Measurements from ENCODE around the gene WDR72. TPM values are rescaled to one million over a fixed set of nuclear protein-coding genes. Genes with fewer than 3 reads are reported as not detected.

WDR72 gene
- polyA plus RNA-seq, 1 donor from 2014 or later, result 0.05 TPM

GRCh38 chr15:53670701-53671100 lies 88.8 kb downstream of the WDR72 start:
- TF ChIP-seq, protein P1, sequence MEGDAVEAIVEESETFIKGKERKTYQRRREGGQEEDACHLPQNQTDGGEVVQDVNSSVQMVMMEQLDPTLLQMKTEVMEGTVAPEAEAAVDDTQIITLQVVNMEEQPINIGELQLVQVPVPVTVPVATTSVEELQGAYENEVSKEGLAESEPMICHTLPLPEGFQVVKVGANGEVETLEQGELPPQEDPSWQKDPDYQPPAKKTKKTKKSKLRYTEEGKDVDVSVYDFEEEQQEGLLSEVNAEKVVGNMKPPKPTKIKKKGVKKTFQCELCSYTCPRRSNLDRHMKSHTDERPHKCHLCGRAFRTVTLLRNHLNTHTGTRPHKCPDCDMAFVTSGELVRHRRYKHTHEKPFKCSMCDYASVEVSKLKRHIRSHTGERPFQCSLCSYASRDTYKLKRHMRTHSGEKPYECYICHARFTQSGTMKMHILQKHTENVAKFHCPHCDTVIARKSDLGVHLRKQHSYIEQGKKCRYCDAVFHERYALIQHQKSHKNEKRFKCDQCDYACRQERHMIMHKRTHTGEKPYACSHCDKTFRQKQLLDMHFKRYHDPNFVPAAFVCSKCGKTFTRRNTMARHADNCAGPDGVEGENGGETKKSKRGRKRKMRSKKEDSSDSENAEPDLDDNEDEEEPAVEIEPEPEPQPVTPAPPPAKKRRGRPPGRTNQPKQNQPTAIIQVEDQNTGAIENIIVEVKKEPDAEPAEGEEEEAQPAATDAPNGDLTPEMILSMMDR (IDR thresholded peaks at IDR 0.05; ENCODE audit: poor library complexity, severe bottlenecking), result no peak
- no peak for TF ChIP-seq SMC3 (conservative IDR thresholded peaks at IDR 0.05; ENCODE audit: poor library complexity)
- TF ChIP-seq MXI1 (conservative IDR thresholded peaks at IDR 0.05; ENCODE audit: poor library complexity, severe bottlenecking), result no peak
- TF ChIP-seq POLR2AphosphoS5 (IDR thresholded peaks at IDR 0.05), result no peak
- no peak for TF ChIP-seq RAD21 (conservative IDR thresholded peaks at IDR 0.05)
- TF ChIP-seq TAF1 (IDR thresholded peaks at IDR 0.05; ENCODE audit: low read depth), result no peak
- TF ChIP-seq, protein P2, sequence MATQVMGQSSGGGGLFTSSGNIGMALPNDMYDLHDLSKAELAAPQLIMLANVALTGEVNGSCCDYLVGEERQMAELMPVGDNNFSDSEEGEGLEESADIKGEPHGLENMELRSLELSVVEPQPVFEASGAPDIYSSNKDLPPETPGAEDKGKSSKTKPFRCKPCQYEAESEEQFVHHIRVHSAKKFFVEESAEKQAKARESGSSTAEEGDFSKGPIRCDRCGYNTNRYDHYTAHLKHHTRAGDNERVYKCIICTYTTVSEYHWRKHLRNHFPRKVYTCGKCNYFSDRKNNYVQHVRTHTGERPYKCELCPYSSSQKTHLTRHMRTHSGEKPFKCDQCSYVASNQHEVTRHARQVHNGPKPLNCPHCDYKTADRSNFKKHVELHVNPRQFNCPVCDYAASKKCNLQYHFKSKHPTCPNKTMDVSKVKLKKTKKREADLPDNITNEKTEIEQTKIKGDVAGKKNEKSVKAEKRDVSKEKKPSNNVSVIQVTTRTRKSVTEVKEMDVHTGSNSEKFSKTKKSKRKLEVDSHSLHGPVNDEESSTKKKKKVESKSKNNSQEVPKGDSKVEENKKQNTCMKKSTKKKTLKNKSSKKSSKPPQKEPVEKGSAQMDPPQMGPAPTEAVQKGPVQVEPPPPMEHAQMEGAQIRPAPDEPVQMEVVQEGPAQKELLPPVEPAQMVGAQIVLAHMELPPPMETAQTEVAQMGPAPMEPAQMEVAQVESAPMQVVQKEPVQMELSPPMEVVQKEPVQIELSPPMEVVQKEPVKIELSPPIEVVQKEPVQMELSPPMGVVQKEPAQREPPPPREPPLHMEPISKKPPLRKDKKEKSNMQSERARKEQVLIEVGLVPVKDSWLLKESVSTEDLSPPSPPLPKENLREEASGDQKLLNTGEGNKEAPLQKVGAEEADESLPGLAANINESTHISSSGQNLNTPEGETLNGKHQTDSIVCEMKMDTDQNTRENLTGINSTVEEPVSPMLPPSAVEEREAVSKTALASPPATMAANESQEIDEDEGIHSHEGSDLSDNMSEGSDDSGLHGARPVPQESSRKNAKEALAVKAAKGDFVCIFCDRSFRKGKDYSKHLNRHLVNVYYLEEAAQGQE (IDR thresholded peaks at IDR 0.05; ENCODE audit: borderline replicate concordance), result no peak
- H3K4me3 ChIP-seq (ENCODE audit: low read length), result no peak overlapping the region

GRCh38 chr15:53665930-53666329 lies 93.5 kb downstream of the WDR72 start:
- no peak overlapping the region for H2AFZ ChIP-seq (ENCODE audit: low read depth, low read length)
- no peaks in the 10 kb centered on the region for H3K27me3 ChIP-seq (ENCODE audit: insufficient read depth, low read depth, low read length)
- no peak overlapping the region for H3K4me2 ChIP-seq (ENCODE audit: low read length)
- H3K79me2 ChIP-seq (replicated peaks; ENCODE audit: insufficient read depth, low read length), result no peaks in the 10 kb centered on the region
- H3K9me2 ChIP-seq (ENCODE audit: insufficient read depth, low read length), result no peaks in the 10 kb centered on the region
- H3F3A ChIP-seq (ENCODE audit: insufficient read depth, low read length, poor library complexity, severe bottlenecking), result no peaks in the 10 kb centered on the region
- H3K27ac ChIP-seq (ENCODE audit: low read length), result no peak overlapping the region
- H3K36me3 ChIP-seq (ENCODE audit: insufficient read depth, low read length), result no peaks in the 10 kb centered on the region
- no peak overlapping the region for H3K4me3 ChIP-seq (ENCODE audit: low read length)
- no peaks in the 10 kb centered on the region for H3K9me3 ChIP-seq (ENCODE audit: low read length)
- TF ChIP-seq RAD21 (conservative IDR thresholded peaks at IDR 0.05) (peak; percentile 65), EZH2 (IDR thresholded peaks at IDR 0.05; ENCODE audit: borderline replicate concordance, insufficient read depth, low read length, poor library complexity, severe bottlenecking) (no peak), POLR2AphosphoS5 (IDR thresholded peaks at IDR 0.05) (no peak), SMC3 (conservative IDR thresholded peaks at IDR 0.05; ENCODE audit: poor library complexity) (peak; percentile 53), TAF1 (IDR thresholded peaks at IDR 0.05; ENCODE audit: low read depth) (no peak), EP300 (conservative IDR thresholded peaks at IDR 0.05; ENCODE audit: poor library complexity, severe bottlenecking) (no peak)
- TF ChIP-seq, protein P1 (IDR thresholded peaks at IDR 0.05; ENCODE audit: poor library complexity, severe bottlenecking), result peak; percentile 64
- TF ChIP-seq, protein P2 (IDR thresholded peaks at IDR 0.05; ENCODE audit: borderline replicate concordance), result no peak
- no peak overlapping the region for H3K9ac ChIP-seq (ENCODE audit: low read length)
- H4K20me1 ChIP-seq (ENCODE audit: insufficient read depth), result no peaks in the 10 kb centered on the region

More at GRCh38 chr15:53670701-53671100, 88.8 kb downstream of the WDR72 start:
- Histone ChIP-seq H3K36me3 (ENCODE audit: insufficient read depth, low read length) (no peaks in the 10 kb centered on the region), H3K9me2 (ENCODE audit: insufficient read depth, low read length) (no peaks in the 10 kb centered on the region), H2AFZ (ENCODE audit: low read depth, low read length) (no peak overlapping the region), H3K9ac (ENCODE audit: low read length) (no peak overlapping the region), H3F3A (ENCODE audit: insufficient read depth, low read length, poor library complexity, severe bottlenecking) (no peaks in the 10 kb centered on the region), H3K79me2 (replicated peaks; ENCODE audit: insufficient read depth, low read length) (no peaks in the 10 kb centered on the region), H3K4me2 (ENCODE audit: low read length) (no peak overlapping the region), H3K27me3 (ENCODE audit: insufficient read depth, low read depth, low read length) (no peaks in the 10 kb centered on the region), H3K27ac (ENCODE audit: low read length) (no peak overlapping the region), H3K9me3 (ENCODE audit: low read length) (no peaks in the 10 kb centered on the region), H4K20me1 (ENCODE audit: insufficient read depth) (no peaks in the 10 kb centered on the region)

Measured in neural cell (in vitro differentiated cells).